Ectodermal cell (in vitro differentiated cells): ENCODE measurements around the gene ACACA.

Source experiments
- H3K27ac ChIP-seq: 2 replicates; pipeline ENCODE4 v1.7.0; 2013; ENCODE audit warnings: mild to moderate bottlenecking, low read depth, low read length; ENCODE audit not compliant: insufficient read depth, poor library complexity, severe bottlenecking
- H3K27me3 ChIP-seq: 2 replicates; pipeline ENCODE4 v1.7.0; 2013; ENCODE audit warnings: mild to moderate bottlenecking, low read length; ENCODE audit not compliant: insufficient read depth, control insufficient read depth, poor library complexity, severe bottlenecking
- H3K36me3 ChIP-seq: one replicate; pipeline ENCODE4 v1.7.0; 2013; ENCODE audit warnings: low read length; ENCODE audit not compliant: control insufficient read depth, insufficient read depth
- H3K4me1 ChIP-seq: one replicate; pipeline ENCODE4 v1.7.0; 2013; ENCODE audit warnings: low read length; ENCODE audit not compliant: control insufficient read depth, insufficient read depth
- H3K4me3 ChIP-seq: 2 replicates; pipeline ENCODE4 v1.7.0; 2013; ENCODE audit warnings: low read depth, low read length, control low read depth; ENCODE audit not compliant: insufficient read depth
- H3K9me3 ChIP-seq: 2 replicates; pipeline ENCODE4 v1.7.0; 2013; ENCODE audit warnings: mild to moderate bottlenecking, low read length, moderate library complexity; ENCODE audit not compliant: control insufficient read depth
- WGBS, 2 experiments: methylation state at CpG; one replicate each; pipeline ENCODE4 v1.1.7; 2013; ENCODE audit warnings: missing lambda C conversion rate in 2 of 2; 5-methylcytosine and 5-hydroxymethylcytosine counted together

ACACA gene

GRCh38 chr17:37318931-37319594 is 87.6 kb downstream of the ACACA start:
- Histone ChIP-seq H3K4me1 (no peaks in the 10 kb centered on the region), H3K9me3 (no peaks in the 10 kb centered on the region), H3K4me3 (no peak overlapping the region), H3K27ac (no peak overlapping the region), H3K27me3 (no peaks in the 10 kb centered on the region), H3K36me3 (no peaks in the 10 kb centered on the region)
- WGBS, 2 experiments: 89 to 99% methylated on average over 1 to 3 of the region's 3 CpGs

- no peaks in the 10 kb centered on the region for H3K4me1 ChIP-seq
- no peaks in the 10 kb centered on the region for H3K27me3 ChIP-seq
- no peaks in the 10 kb centered on the region for H3K9me3 ChIP-seq
- no peak overlapping the region for H3K27ac ChIP-seq
- no peaks in the 10 kb centered on the region for H3K36me3 ChIP-seq
- H3K4me3 ChIP-seq: no peak overlapping the region
Measured at GRCh38 chr17:37317867-37318266, 88.8 kb downstream of the ACACA start.

GRCh38 chr17:37315601-37316000 is 91.0 kb downstream of the ACACA start:
- H3K27ac ChIP-seq: no peak overlapping the region
- H3K27me3 ChIP-seq: no peaks in the 10 kb centered on the region
- H3K4me1 ChIP-seq: no peaks in the 10 kb centered on the region
- no peak overlapping the region for H3K4me3 ChIP-seq
- H3K36me3 ChIP-seq: no peaks in the 10 kb centered on the region
- no peaks in the 10 kb centered on the region for H3K9me3 ChIP-seq

GRCh38 chr17:37312137-37312923 is 94.3 kb downstream of the ACACA start:
- Histone ChIP-seq H3K36me3 (no peaks in the 10 kb centered on the region), H3K27me3 (no peaks in the 10 kb centered on the region), H3K9me3 (no peaks in the 10 kb centered on the region), H3K4me1 (no peaks in the 10 kb centered on the region), H3K27ac (no peak overlapping the region), H3K4me3 (no peak overlapping the region)
- 88 to 97% methylated on average over 2 to 3 of the region's 3 CpGs for WGBS, 2 experiments

GRCh38 chr17:37310940-37311339 is 95.7 kb downstream of the ACACA start:
- Histone ChIP-seq H3K27me3 (no peaks in the 10 kb centered on the region), H3K4me1 (no peaks in the 10 kb centered on the region), H3K4me3 (no peak overlapping the region), H3K9me3 (no peaks in the 10 kb centered on the region), H3K36me3 (no peaks in the 10 kb centered on the region), H3K27ac (no peak overlapping the region)
- WGBS, 2 experiments: 95 to 96% methylated on average over 1 of the region's 1 CpG

GRCh38 chr17:37309051-37309450 is 97.6 kb downstream of the ACACA start:
- WGBS, 2 experiments: 89 to 99% methylated on average over 4 to 5 of the region's 5 CpGs
- H3K9me3 ChIP-seq: no peaks in the 10 kb centered on the region
- H3K4me3 ChIP-seq: no peak overlapping the region
- no peak overlapping the region for H3K27ac ChIP-seq
- no peaks in the 10 kb centered on the region for H3K36me3 ChIP-seq
- no peaks in the 10 kb centered on the region for H3K27me3 ChIP-seq
- H3K4me1 ChIP-seq: no peaks in the 10 kb centered on the region

GRCh38 chr17:37305406-37305905 is 101.2 kb downstream of the ACACA start:
- Histone ChIP-seq H3K36me3 (no peaks in the 10 kb centered on the region), H3K4me1 (no peaks in the 10 kb centered on the region)

GRCh38 chr17:37301288-37301687 is 105.3 kb downstream of the ACACA start:
- Histone ChIP-seq H3K27me3 (no peaks in the 10 kb centered on the region), H3K36me3 (no peaks in the 10 kb centered on the region), H3K4me1 (peaks cover 18% of the 10 kb centered on the region), H3K27ac (no peak overlapping the region), H3K9me3 (no peaks in the 10 kb centered on the region), H3K4me3 (no peak overlapping the region)
- 89% methylated on average over 4 of the region's 4 CpGs for WGBS, 2 experiments

More at GRCh38 chr17:37305406-37305905, 101.2 kb downstream of the ACACA start:
- Histone ChIP-seq H3K27ac (no peak overlapping the region), H3K9me3 (no peaks in the 10 kb centered on the region), H3K4me3 (no peak overlapping the region), H3K27me3 (no peaks in the 10 kb centered on the region)
- 86 to 97% methylated on average over 1 to 2 of the region's 2 CpGs for WGBS, 2 experiments

- WGBS, 2 experiments: 87 to 93% methylated on average over 2 of the region's 2 CpGs
- H3K27ac ChIP-seq: peak overlapping the region; percentile 90
Measured at GRCh38 chr17:37300683-37301082, 106.0 kb downstream of the ACACA start.

GRCh38 chr17:37299257-37299980 is 107.2 kb downstream of the ACACA start:
- Histone ChIP-seq H3K27ac (peak overlapping the region; percentile 90), H3K36me3 (no peaks in the 10 kb centered on the region), H3K4me1 (peaks cover 26% of the 10 kb centered on the region), H3K4me3 (no peak overlapping the region), H3K27me3 (no peaks in the 10 kb centered on the region), H3K9me3 (no peaks in the 10 kb centered on the region)
- WGBS, 2 experiments: 41 to 42% methylated on average over 7 of the region's 7 CpGs

More at GRCh38 chr17:37300683-37301082, 106.0 kb downstream of the ACACA start:
- Histone ChIP-seq H3K4me3 (no peak overlapping the region), H3K9me3 (no peaks in the 10 kb centered on the region), H3K4me1 (peaks cover 18% of the 10 kb centered on the region), H3K36me3 (no peaks in the 10 kb centered on the region), H3K27me3 (no peaks in the 10 kb centered on the region)
